Measurements from ENCODE around the gene APBB1IP.

Gene APBB1IP

GRCh38 chr10:26451903-26452302 lies 13.8 kb downstream of the APBB1IP start:
- TF ChIP-seq, protein P1, sequence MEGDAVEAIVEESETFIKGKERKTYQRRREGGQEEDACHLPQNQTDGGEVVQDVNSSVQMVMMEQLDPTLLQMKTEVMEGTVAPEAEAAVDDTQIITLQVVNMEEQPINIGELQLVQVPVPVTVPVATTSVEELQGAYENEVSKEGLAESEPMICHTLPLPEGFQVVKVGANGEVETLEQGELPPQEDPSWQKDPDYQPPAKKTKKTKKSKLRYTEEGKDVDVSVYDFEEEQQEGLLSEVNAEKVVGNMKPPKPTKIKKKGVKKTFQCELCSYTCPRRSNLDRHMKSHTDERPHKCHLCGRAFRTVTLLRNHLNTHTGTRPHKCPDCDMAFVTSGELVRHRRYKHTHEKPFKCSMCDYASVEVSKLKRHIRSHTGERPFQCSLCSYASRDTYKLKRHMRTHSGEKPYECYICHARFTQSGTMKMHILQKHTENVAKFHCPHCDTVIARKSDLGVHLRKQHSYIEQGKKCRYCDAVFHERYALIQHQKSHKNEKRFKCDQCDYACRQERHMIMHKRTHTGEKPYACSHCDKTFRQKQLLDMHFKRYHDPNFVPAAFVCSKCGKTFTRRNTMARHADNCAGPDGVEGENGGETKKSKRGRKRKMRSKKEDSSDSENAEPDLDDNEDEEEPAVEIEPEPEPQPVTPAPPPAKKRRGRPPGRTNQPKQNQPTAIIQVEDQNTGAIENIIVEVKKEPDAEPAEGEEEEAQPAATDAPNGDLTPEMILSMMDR (IDR thresholded peaks at IDR 0.05; ENCODE audit: low read depth, low read length, missing control alignments), result no peak
- H3K4me3 ChIP-seq (ENCODE audit: low read depth, low read length), result no peak overlapping the region
- DNase-seq (ENCODE audit: low read depth), result no peak

DNA sequence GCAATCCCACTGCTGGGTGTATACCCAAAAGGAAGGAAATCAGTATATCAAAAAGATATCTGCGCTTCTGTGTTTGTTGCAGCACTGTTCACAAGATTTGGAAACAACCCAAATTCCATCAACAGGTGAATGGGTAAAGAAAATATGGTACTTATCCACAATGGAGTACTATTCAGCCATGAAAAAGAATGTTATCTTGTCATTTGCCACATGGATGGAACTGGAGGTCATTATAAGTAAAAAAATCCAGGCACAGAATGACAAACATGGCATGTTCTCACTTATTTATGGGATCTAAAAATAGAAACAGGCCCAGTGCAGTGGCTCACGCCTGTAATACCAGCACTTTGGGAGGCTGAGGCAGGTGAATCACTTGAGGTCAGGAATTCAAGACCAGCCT lies 15.7 kb downstream of the APBB1IP start:
- DNase-seq (ENCODE audit: low read depth), result no peak
- H3K4me3 ChIP-seq (ENCODE audit: low read depth, low read length), result no peak overlapping the region
- TF ChIP-seq, protein P1 (IDR thresholded peaks at IDR 0.05; ENCODE audit: low read depth, low read length, missing control alignments), result no peak

DNA sequence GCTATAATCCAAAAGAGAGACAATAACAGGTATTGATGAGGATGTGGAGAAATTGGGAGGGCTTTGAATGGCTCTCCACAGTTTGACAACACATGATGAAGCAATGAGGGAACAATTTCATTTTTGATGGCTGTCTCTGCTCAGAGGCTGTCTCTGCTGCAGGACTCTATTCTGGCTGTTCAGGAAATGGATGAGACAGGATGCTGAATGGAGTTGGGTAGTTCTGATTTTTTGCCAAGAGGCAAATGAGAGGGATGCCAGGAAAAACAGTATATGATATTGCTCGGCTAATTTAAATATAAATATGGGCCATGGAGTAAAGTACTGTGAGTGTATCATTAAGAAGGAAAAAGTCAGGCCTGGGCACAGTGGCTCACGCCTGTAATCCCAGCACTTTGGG lies 16.8 kb downstream of the APBB1IP start:
- DNase-seq (ENCODE audit: low read depth), result no peak
- TF ChIP-seq, protein P1 (IDR thresholded peaks at IDR 0.05; ENCODE audit: low read depth, low read length, missing control alignments), result no peak
- no peak overlapping the region for H3K4me3 ChIP-seq (ENCODE audit: low read depth, low read length)

DNA sequence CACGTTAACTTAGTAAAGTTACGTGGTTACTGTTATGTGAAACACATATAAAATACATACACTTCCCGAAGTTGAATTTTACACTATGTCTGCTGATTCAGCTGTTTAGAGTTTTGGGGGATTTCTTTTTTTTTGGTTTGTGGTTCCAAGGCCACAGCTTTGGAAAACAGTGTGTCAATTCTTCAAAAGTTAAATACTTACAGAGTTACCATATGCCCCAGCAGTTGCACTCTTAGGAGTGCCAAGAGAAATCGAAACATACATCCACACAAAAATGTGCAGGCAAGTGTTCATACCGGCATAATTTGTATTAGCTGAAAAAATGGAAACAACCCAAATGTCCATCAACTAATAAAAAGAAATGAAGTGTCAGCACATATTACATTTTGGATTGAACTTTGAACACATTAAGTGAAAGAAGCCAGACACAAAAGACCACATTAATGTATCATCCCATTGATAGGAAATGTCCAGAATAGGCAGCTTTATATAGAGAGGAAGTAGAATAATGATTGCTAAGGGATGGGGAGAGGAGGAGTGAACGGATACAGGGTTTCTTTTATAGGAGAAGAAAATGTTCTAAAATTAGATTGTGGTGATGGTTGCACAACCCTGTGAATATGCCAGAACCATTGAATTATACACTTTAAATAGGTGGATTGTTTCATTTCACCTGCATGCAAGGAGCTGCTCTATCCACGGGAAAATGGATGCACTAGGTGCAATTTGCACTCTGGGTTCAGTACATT lies 17.6 kb downstream of the APBB1IP start:
- H3K4me3 ChIP-seq (ENCODE audit: low read depth, low read length), result peak overlapping the region; percentile 3; the same call in 1 of the 2 replicates
- TF ChIP-seq, protein P1 (IDR thresholded peaks at IDR 0.05; ENCODE audit: low read depth, low read length, missing control alignments), result no peak
- no peak for DNase-seq (ENCODE audit: low read depth)

DNA sequence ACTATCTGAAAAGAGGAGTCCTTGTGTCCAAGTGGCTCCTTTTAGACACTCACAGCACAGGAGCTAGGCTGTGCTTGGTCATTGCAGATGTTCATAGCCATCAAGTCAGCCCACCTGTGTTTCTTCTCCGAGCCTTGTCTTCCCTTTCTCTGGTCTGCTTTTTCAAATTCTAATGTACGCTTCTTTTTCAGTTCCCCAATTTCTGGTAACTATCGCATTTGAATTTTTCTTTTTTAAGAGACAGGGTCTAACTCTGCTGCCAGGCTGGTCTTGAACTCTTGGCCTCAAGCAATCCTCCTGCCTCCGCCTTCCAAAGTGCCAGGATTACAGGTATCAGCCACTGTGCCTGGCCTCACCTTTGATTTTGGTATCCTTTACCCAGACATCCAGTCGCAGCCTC lies 18.9 kb downstream of the APBB1IP start:
- peak; percentile 85 for DNase-seq (ENCODE audit: low read depth)
- no peak overlapping the region for H3K4me3 ChIP-seq (ENCODE audit: low read depth, low read length)
- TF ChIP-seq, protein P1 (IDR thresholded peaks at IDR 0.05; ENCODE audit: low read depth, low read length, missing control alignments), result no peak

GRCh38 chr10:26460736-26461135 lies 22.6 kb downstream of the APBB1IP start:
- TF ChIP-seq, protein P1 (IDR thresholded peaks at IDR 0.05; ENCODE audit: low read depth, low read length, missing control alignments), result no peak
- H3K4me3 ChIP-seq (ENCODE audit: low read depth, low read length), result no peak overlapping the region
- DNase-seq (ENCODE audit: low read depth), result no peak

- TF ChIP-seq, protein P1 (IDR thresholded peaks at IDR 0.05; ENCODE audit: low read depth, low read length, missing control alignments), result no peak
- DNase-seq (ENCODE audit: low read depth), result no peak
- H3K4me3 ChIP-seq (ENCODE audit: low read depth, low read length), result no peak overlapping the region
Observed at GRCh38 chr10:26463986-26464385, 25.8 kb downstream of the APBB1IP start.
